Retinal pigment epithelial cell (primary cell): Measurements from ENCODE around the gene ZNF385B.

Experiments
- DNase-seq: peaks from one replicate; pipeline ENCODE4 v3.0.0-alpha.2; 2010; ENCODE audit warnings: low read depth
- H3K4me3 ChIP-seq: 2 replicates; pipeline ENCODE4 v1.5.1; 2011; ENCODE audit warnings: mild to moderate bottlenecking, low read length, control low read depth, moderate library complexity
- TF ChIP-seq, protein P1 (sequence below): conservative IDR thresholded peaks from 2 replicates; pipeline ENCODE4 v1.5.1; 2011; ENCODE audit warnings: low read depth, low read length, control low read depth, inconsistent platforms

The ZNF385B gene

DNA sequence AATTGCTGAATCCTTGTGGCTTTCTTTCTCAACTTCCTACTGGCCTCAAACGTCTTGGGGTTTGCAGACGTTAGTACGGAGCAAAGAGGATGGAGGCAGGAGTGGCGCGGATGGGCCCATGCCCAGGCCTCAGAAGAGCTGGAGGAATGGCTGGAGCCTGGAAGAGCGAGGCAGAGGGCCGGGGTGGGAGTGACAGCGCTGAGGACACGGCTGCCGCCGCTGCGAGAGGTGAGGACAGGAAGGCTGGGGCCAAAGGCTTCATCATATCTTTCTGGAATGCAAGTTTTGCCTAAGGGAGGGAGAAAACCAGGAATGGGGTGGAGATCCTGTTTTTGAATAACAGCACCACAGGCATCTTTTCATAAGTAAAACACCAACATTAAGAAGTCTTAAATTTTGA lies 418.2 kb downstream of the ZNF385B start:
- DNase-seq: no peak
- no peak overlapping the region for H3K4me3 ChIP-seq
- TF ChIP-seq, protein P1, sequence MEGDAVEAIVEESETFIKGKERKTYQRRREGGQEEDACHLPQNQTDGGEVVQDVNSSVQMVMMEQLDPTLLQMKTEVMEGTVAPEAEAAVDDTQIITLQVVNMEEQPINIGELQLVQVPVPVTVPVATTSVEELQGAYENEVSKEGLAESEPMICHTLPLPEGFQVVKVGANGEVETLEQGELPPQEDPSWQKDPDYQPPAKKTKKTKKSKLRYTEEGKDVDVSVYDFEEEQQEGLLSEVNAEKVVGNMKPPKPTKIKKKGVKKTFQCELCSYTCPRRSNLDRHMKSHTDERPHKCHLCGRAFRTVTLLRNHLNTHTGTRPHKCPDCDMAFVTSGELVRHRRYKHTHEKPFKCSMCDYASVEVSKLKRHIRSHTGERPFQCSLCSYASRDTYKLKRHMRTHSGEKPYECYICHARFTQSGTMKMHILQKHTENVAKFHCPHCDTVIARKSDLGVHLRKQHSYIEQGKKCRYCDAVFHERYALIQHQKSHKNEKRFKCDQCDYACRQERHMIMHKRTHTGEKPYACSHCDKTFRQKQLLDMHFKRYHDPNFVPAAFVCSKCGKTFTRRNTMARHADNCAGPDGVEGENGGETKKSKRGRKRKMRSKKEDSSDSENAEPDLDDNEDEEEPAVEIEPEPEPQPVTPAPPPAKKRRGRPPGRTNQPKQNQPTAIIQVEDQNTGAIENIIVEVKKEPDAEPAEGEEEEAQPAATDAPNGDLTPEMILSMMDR: no peak

DNA sequence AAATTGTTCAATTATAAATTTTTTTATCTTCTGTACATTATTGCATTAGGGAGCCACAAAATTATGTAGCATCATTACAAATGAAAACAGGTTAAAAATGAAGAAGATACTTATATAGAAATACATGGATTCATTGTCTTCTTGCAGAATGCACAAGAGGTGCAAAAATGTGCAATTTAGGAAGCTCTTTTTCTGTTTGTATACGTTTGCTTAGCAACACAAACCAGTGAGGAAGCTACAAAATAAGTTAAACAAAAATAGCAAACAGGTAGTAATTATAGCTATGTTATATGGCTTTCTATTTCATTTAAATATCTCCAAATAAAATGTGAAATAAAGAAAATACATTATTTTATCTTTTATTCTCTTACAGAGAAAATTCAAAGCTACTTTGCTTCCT lies 419.2 kb downstream of the ZNF385B start:
- H3K4me3 ChIP-seq: no peak overlapping the region
- DNase-seq: no peak
- TF ChIP-seq, protein P1: no peak

DNA sequence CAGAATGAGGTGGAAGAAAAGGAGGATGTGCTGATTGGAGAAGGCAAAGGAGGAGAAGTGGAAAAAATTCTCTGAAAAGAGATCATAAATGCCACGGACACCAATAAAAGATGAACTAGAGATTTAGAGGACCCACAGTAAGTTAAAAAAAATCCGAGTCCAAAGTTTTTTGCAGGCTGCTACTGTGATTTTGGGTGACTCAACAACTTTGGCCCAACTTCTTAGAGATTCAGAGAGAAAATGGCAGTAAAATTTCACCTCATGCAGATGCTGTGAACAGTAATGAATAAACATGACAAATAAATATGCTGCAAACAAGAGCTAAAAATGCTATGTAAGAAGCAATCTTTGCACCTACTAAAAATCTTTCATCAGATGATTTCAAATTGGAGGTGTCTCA lies 419.9 kb downstream of the ZNF385B start:
- no peak overlapping the region for H3K4me3 ChIP-seq
- no peak for DNase-seq
- TF ChIP-seq, protein P1: no peak

DNA sequence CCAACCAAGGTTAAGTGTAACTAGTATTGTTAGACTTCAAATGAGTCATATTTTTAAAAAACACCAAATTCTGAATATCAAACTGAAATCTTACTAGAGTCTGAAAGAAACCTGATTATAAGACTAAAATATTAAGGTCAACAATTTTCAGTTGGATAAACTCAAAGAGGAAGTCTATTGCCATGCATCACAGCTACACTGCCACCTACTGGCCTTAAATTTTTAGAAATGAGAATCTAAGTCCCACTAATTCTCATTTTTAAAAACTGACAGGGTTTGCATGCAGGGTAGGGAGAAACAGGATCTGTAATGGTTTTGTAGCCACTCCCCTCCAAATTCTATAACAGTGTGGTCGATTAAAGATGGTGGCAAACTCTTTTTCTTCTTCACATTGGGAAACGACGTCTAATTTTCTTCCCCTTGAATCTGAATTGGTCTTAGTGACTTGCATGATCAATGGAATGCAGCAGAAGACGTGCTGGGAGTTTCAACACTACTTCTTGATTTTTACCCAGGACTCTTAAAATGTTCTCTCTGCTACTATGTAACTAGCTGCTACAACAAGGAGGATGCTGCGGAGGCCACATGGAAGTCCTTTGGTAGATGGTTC lies 420.7 kb downstream of the ZNF385B start:
- H3K4me3 ChIP-seq: no peak overlapping the region
- DNase-seq: no peak
- TF ChIP-seq, protein P1: peak; percentile 66

DNA sequence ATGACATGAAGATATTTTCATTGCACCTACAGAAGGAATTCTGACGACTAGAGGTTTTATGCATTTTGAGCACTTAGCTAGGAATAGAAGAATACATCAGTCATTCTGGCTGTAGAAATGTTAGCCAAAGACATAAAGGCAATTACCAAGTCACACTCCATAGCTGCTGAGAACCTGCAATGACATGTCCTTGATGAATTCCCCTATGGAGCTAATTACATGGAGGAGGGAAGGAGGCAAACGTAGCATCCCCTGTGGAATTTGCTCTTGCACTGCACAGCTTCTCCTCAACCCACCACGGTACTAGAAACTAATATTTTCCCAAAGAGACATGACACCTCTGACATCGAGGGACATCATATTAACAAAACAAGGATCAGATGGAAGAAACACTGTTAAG lies 422.8 kb downstream of the ZNF385B start:
- DNase-seq: no peak
- TF ChIP-seq, protein P1: no peak

DNA sequence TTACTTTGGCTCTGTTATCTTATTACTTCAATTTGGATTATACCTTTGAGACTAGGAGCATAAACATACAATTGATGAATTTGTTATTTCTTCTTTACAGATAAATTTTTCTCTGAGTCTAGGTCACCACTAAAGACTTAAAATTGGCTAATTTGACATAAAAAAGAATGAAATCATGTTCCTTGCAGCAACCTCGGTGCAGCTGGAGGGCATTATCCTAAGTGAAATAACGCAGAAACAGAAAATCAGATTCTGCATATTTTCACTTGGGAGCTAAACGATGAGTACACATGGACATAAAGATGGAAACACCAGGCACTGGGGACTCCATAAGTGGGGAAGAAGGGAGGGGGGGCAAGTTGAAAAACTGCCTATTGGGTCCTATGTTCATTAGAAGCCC lies 424.0 kb downstream of the ZNF385B start:
- TF ChIP-seq, protein P1: no peak
- no peak overlapping the region for H3K4me3 ChIP-seq
- DNase-seq: no peak

More for the DNA sequence above, 422.8 kb downstream of the ZNF385B start:
- no peak overlapping the region for H3K4me3 ChIP-seq

DNA sequence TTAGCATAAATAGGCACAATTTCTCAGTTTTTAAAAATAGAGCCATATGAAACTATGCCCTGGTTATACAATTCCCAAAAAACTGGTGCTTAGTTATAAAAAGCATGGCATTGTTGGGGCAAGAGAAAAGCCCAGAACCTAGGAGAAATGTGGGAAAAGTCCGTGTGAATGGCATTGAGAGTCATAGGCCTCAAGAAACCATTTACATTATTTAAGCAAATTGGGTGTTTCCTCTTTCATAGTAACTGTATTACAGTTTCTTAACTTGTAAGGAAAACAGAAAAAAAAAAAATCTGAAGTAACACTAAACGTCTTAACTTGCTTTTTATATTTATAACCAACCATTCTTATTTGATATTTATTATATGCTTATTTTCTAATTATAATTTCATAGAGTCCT lies 425.8 kb downstream of the ZNF385B start:
- H3K4me3 ChIP-seq: no peak overlapping the region
- TF ChIP-seq, protein P1: no peak
- DNase-seq: no peak
